ENCODE results near the gene RAI1.

RAI1 gene

DNA sequence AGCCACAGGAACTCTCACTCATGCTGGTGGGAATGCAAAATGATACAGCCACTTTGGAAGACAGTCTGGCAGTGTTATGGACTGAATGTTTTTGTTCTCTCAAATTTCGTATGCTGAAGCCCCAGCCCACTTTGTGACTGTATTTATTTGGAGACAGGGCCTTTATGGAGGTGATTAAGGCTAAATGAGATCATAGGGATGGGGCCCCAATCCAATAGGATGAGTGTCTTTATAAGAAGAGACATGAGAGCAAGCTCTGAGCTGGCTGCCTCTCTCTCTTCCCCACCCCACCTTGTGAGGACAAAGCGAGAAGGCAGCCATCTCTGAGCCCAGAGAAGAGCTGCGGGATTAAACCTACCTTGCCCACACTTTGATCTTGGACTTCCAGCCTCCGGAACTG lies 21.9 kb upstream of the RAI1 start:
- TF ChIP-seq ZFX (IDR thresholded peaks at IDR 0.05): no peak
- TF ChIP-seq, protein P1, sequence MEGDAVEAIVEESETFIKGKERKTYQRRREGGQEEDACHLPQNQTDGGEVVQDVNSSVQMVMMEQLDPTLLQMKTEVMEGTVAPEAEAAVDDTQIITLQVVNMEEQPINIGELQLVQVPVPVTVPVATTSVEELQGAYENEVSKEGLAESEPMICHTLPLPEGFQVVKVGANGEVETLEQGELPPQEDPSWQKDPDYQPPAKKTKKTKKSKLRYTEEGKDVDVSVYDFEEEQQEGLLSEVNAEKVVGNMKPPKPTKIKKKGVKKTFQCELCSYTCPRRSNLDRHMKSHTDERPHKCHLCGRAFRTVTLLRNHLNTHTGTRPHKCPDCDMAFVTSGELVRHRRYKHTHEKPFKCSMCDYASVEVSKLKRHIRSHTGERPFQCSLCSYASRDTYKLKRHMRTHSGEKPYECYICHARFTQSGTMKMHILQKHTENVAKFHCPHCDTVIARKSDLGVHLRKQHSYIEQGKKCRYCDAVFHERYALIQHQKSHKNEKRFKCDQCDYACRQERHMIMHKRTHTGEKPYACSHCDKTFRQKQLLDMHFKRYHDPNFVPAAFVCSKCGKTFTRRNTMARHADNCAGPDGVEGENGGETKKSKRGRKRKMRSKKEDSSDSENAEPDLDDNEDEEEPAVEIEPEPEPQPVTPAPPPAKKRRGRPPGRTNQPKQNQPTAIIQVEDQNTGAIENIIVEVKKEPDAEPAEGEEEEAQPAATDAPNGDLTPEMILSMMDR (conservative IDR thresholded peaks at IDR 0.05): no peak
- no peak overlapping the region for H3K27ac ChIP-seq

DNA sequence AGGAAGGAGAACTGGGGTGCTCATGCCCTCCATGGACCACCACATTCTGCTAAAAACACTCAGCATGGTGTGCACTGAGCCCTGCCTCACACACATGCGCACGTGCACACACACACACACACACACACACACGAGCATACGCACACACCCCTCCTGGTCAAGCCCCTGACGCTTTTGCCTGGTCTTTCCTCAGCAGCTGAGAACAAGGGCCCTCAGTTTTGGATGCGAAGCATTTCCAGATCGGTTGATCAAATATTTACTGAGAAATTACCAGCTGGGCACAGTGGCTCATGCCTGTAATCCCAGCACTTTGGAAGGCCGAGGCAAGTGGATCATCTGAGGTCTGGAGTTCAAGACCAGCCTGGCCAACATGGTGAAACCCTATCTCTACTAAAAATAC lies 20.1 kb upstream of the RAI1 start:
- TF ChIP-seq ZFX (IDR thresholded peaks at IDR 0.05): no peak
- H3K27ac ChIP-seq: no peak overlapping the region

DNA sequence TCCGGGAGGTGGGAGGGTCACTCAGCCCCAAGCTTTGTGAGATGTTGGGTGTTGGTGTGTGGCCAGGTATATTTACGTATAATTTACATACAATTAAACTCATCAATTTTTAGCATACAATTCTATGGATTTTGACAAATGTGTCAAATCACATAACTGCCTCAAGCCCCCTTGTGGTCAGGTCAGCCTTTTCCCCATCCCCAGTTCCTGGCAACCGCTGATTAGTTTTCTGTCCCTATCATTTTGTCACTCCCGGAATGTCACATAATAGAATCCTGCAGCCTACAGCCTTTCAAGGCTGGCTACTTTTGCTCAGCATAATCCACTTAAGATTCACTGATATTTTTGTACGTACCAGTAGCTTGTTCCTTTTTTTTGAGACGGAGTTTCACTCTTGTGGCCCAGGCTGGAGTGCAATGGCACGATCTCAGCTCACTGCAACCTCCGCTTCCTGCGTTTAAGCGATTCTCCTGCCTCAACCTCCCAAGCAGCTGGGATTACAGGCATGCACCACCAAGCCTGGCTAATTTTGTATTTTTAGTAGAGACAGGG lies 19.3 kb upstream of the RAI1 start:
- TF ChIP-seq, protein P1 (conservative IDR thresholded peaks at IDR 0.05): no peak; the same call in 1 of the 2 replicates
- TF ChIP-seq ZFX (IDR thresholded peaks at IDR 0.05): no peak
- H3K27ac ChIP-seq: no peak overlapping the region; the same call in 1 of the 2 replicates

DNA sequence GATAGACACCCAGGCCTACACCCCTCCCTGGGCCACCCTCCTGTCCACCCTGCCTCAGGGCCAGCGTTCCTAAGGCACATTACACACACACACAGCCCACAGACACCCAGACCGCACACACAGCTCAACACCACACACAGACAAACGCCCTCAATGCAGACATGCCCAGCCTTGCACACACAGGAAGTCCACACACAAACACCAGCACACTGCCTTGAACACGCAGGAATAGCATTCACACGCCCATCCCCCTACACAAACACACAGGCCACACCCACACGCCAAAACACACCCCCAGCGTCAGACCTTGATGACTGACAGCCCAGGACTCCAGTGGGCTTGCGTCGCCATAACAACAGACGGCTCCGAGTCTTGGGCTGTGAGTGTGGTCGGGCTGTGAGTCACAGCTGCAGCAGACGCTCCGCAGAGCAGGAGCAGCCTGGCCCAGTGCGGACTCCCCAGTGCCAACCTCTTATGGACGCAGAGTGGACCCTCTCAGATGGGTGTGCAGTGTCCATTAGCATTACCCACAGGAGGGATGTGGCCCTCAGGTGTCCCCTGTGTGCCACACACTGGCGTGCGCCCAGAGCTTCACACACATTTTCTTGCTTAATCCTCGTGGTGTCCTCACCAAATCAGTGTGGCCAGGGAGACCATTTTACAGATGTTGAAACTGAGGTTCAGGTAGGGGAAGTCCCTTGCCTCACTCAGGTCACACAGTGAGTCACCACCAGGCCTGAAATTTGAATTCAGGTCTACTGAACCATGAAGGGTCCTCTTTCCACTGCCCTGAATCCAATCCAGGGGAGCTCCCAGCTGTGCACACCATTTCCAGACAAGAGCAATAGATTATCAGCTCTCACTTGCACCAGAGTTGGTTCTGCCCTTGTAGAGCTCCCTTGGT lies 17.8 kb upstream of the RAI1 start:
- TF ChIP-seq ZFX (IDR thresholded peaks at IDR 0.05): no peak
- TF ChIP-seq, protein P1 (conservative IDR thresholded peaks at IDR 0.05): no peak
- no peak overlapping the region; the same call in 1 of the 2 replicates for H3K27ac ChIP-seq

DNA sequence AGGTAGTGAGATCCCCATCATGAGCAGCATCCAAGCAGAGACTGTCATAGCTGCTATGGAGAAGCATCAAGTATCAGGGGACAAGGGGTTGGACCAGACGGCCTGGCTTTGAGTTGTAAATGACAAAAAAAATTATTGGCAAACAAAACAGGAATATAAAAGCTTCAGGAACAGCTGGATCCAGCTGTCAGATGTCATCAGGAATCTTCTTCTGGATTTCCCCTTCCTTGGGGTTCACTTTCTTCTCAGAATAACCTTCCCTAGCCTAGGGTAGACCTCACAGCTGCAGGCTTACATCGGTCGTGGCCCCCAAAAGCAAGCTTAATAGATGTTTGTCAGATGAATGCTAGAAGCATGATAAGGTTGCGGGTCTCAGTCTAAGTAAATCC lies 17.2 kb upstream of the RAI1 start:
- no peak overlapping the region for H3K27ac ChIP-seq

DNA sequence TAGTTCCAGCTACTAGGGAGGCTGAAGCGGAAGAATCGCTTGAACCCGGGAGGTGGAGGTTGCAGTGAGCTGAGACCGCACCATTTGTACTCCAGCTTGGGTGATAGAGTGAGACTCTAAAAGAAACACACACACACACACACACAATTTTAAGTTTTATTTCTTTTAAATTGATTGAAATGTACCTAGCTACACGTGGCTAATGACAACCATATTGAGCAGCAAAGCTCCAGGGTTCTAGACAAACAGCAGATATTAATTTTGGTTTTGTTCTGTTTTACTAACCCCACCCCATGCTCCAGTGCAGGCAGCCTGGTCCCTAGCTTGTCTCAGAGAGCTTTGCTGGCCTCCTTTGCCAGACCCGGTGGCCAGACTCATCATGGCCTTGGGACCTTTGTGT lies 16.0 kb upstream of the RAI1 start:
- H3K27ac ChIP-seq: no peak overlapping the region
- no peak for TF ChIP-seq ZFX (IDR thresholded peaks at IDR 0.05)
- TF ChIP-seq, protein P1 (conservative IDR thresholded peaks at IDR 0.05): no peak

More for the DNA sequence above, 17.2 kb upstream of the RAI1 start:
- TF ChIP-seq ZFX (IDR thresholded peaks at IDR 0.05): no peak
- TF ChIP-seq, protein P1 (conservative IDR thresholded peaks at IDR 0.05): no peak

DNA sequence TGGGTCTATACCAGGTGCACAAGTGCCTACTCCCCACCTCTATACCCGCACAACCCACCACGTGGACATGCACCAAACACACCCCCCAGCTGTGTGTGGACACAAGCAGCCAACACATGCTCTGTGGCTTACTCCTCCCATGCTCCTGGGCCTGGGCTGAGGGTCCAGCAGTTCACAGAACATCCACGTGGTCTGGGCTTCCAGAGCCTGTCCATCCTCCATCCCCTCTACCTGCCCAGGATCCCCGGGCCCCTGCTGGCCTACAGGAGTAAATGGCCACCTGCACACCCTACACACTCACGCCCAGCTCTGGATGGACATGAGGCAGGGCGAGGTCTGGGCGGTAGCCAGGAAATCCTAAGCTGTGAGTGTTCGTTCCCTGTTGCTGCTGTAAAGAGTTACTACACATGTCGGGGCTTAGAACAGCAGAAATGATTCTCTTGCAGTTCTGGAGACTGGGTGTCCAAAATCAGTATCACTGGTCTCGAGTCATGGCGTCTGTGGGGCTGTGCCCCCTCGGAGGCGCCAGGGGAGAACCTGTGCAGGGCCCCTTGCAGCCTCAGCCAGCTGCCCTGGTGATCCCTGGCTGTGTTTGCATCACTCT lies 15.0 kb upstream of the RAI1 start:
- H3K27ac ChIP-seq: no peak overlapping the region
- TF ChIP-seq, protein P1 (conservative IDR thresholded peaks at IDR 0.05): no peak
- TF ChIP-seq ZFX (IDR thresholded peaks at IDR 0.05): no peak

Data from C4-2B (cell line).